Activated CD8-positive, alpha-beta T cell treated with anti-CD3 and anti-CD28 coated beads, Interleukin-2, amount 10 ng/mL, durations not matched to agents 7 days and 5 days (primary cell): Measurements from ENCODE around the gene ANKRD12. TPM values are rescaled to one million over a fixed set of nuclear protein-coding genes. Genes with fewer than 3 reads are reported as not detected.
A peak's percentile ranks its signal among the peaks of the same experiment; 100 is the strongest.

Experiments used
- ATAC-seq: fragments of 150-1000 bp; cut with Tn5 transposase; one replicate; pipeline ENCODE4 v1.10.0; 2021; ENCODE audit warnings: moderate library complexity
- CTCF ChIA-PET: fragments of 350-600 bp; sonication (Branson Sonifier 250); formaldehyde crosslinking; loops from one replicate; lab custom pipeline; 2021; ENCODE audit warnings: antibody characterized with exemption; lab: Charles Lee
- POLR2A ChIA-PET: fragments of 350-600 bp; sonication (Branson Sonifier 250); formaldehyde crosslinking; loops from one replicate; lab custom pipeline; 2021; ENCODE audit warnings: antibody characterized with exemption; lab: Charles Lee
- DNase-seq: peaks from one replicate; pipeline ENCODE4 v3.0.0-alpha.2; 2020
- H3K27ac Mint-ChIP-seq: one replicate; pipeline ENCODE4 v1.8.0; 2021; ENCODE audit warnings: mild to moderate bottlenecking, mixed read lengths
- H3K27me3 Mint-ChIP-seq: one replicate; pipeline ENCODE4 v1.8.0; 2021; ENCODE audit warnings: low read depth, mixed read lengths
- H3K36me3 Mint-ChIP-seq: one replicate; pipeline ENCODE4 v1.8.0; 2021; ENCODE audit warnings: low read depth, mixed read lengths
- H3K4me1 Mint-ChIP-seq: one replicate; pipeline ENCODE4 v1.8.0; 2021; ENCODE audit warnings: low read depth, mixed read lengths
- H3K4me3 Mint-ChIP-seq: one replicate; pipeline ENCODE4 v1.8.0; 2021; ENCODE audit warnings: mild to moderate bottlenecking, mixed read lengths
- H3K9me3 Mint-ChIP-seq: one replicate; pipeline ENCODE4 v1.8.0; 2022; ENCODE audit warnings: mixed read lengths; ENCODE audit not compliant: insufficient read depth
- total RNA-seq, 2 experiments: library from RNA; stranded (reverse); gene quantifications; one replicate each; pipeline ENCODE4 v1.2.3, GENCODE V29; 2021

The ANKRD12 gene
- total RNA-seq, 2 experiments from 2014 or later = 60.8 to 68.9 TPM

DNA sequence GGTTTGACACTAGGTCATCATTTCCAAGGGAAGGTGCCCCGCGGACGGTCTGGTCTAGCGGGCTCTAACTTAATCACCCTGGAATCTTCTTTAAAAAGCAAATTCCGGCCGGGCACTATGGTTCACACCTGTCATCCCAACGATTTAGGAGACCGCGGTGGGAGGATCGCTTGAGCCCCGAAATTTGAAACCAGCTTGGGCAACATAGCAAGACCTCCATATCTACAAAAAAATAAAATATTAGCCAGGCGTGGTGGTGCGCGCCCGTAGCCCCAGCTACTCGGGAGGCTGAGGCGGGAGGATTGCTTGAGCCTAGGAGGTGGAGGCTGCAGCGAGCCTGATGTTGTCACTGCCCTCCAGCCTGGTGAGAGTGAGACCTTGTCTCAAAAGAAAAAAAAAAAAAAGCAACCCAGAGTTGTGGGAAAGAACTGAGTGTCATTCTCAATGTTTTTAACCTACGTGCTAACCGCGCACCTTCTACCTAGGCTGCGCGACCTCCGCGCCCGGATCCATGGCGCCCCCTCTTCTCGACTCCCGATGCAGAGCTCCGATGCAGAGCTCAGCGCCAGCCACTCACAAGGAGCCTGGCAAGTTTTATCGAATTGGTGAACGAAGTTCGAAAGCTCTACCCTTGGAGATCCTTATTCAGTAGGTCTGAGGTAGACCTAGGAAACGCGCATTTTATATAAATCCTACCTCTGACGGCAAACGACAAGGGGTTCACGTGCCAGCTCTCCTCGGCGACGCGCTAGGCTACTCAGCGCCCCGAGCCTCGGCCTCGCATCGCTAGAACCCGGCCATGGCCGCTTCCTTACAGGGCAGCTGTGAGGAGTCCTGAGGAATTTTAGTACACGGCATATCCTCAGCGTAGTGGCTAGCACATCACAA, 197.1 kb downstream of the ANKRD12 start:
- CTCF ChIA-PET = interaction anchor here (1.4 to 1.8 kb wide), 3 partner anchors 143 to 260 kb away, joined by 3 to 7 read pairs (median 4); no protein-coding TSS in a partner anchor
- DNase-seq = no peak
- ATAC-seq = peak; percentile 42
- H3K4me1 Mint-ChIP-seq = peaks cover 34% of the 10 kb centered on the region
- H3K27me3 Mint-ChIP-seq = peaks cover 10% of the 10 kb centered on the region
- H3K9me3 Mint-ChIP-seq = no peaks in the 10 kb centered on the region
- peak overlapping the region; percentile 86 for H3K4me3 Mint-ChIP-seq
- POLR2A ChIA-PET = interaction anchor here (1.2 kb wide), 1 partner anchor 197 kb away, joined by 4 read pairs; the partner anchor contains the start of gene ANKRD12
- peaks cover 9% of the 10 kb centered on the region for H3K36me3 Mint-ChIP-seq
- H3K27ac Mint-ChIP-seq = peak overlapping the region; percentile 64

GRCh38 chr18:9334329-9334972, 197.9 kb downstream of the ANKRD12 start, which contains the start of gene TWSG1:
Gene TWSG1 (plus strand): TSS chr18:9334773. CDS start chr18:9337230, 2,457 bp downstream.
- DNase-seq (peak; percentile 96), ATAC-seq (peak; percentile 94)
- CTCF ChIA-PET = interaction anchor here (0.8 to 1.8 kb wide), 4 partner anchors 142 to 261 kb away, joined by 3 to 7 read pairs (median 4); no protein-coding TSS in a partner anchor
- Mint-ChIP-seq H3K36me3 (peaks cover 10% of the 10 kb centered on the region), H3K9me3 (no peaks in the 10 kb centered on the region), H3K27me3 (peaks cover 8% of the 10 kb centered on the region), H3K4me3 (peak within 1 kb of the TSS; percentile 86), H3K4me1 (peaks cover 34% of the 10 kb centered on the region), H3K27ac (peak within 1 kb of the TSS; percentile 64)
- POLR2A ChIA-PET = interaction anchor here (1.2 kb wide), 1 partner anchor 198 kb away, joined by 4 read pairs; the partner anchor contains the start of gene ANKRD12

DNA sequence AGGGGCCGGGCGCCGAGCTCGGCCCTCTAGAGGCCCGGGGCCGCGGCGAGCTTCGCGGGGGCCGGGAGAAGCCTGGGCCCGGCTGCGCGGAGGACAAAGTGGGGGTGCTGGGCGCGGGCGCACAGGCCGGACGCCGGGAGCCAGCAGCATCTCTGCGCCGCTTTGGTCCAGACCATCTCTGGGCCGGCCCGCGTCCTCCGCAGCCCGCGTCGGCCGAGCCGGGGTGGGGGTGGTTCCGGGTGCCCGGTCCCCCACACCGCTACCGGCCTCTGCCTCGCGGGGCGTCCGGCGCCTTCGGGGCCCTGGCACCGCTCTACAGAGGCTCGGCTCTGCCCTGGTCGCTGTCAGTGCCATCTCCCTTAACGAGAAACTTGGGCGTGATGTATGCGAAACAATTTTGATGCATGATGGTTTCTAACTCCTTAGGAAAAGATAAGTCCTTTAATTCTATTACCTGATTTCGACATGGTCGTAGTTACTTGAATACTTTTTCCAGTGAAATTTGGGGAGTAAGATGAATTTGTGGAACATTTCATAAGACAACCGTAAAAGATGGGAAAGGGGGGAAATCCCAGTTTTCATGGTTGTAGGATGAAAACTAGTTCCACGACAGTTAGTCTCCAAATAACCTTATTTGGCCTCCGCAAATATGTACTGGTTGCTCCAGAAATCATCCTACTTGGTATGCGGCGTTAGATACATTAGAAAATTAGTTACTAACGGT, 198.6 kb downstream of the ANKRD12 start:
- Mint-ChIP-seq H3K36me3 (peaks cover 14% of the 10 kb centered on the region), H3K27me3 (peaks cover 8% of the 10 kb centered on the region), H3K4me1 (peaks cover 34% of the 10 kb centered on the region), H3K9me3 (no peaks in the 10 kb centered on the region), H3K27ac (peak overlapping the region; percentile 39), H3K4me3 (peak overlapping the region; percentile 86)
- POLR2A ChIA-PET = interaction anchor here (1.2 kb wide), 1 partner anchor 198 kb away, joined by 4 read pairs; the partner anchor contains the start of gene ANKRD12
- CTCF ChIA-PET = interaction anchor here (0.8 to 1.5 kb wide), 2 partner anchors 141 to 181 kb away, joined by 3 read pairs; no protein-coding TSS in a partner anchor
- DNase-seq = peak; percentile 49
- peak; percentile 55 for ATAC-seq

Other genes with a start within 250 kb of the ANKRD12 start
- 100 to 1,000 TPM; 200 to 206 TPM for gene NDUFV2, start 34.1 kb upstream of the ANKRD12 start, total RNA-seq
- 1 to 10 TPM; 7.8 to 8.9 TPM for gene TWSG1, start 198.0 kb downstream of the ANKRD12 start, total RNA-seq